HCT116 (cell line): ENCODE measurements around the gene CTBP1. TPM values are rescaled to one million over a fixed set of nuclear protein-coding genes. Genes with fewer than 3 reads are reported as not detected.

Experiments
- ATAC-seq: fragments of 200-7000 bp; cut with Tn5 transposase; 2 replicates; pipeline ENCODE4 v1.9.1; 2020; ENCODE audit warnings: mild to moderate bottlenecking, moderate library complexity
- BruUV-seq: library from RNA; stranded (reverse); fragments of 400-500 nt; replicated peaks from 2 replicates; lab custom pipeline; 2021; lab: Mats Ljungman, UMichigan
- CTCF ChIA-PET: fragments of 300-600 bp; sonication (Branson Sonifier 250); formaldehyde crosslinking; loops from one replicate; lab custom pipeline; 2021; ENCODE audit warnings: antibody characterized with exemption; lab: Charles Lee
- POLR2A ChIA-PET: fragments of 300-600, 350-600 bp; sonication (Branson Sonifier 250); formaldehyde crosslinking; loops from one replicate; lab custom pipeline; 2021; ENCODE audit warnings: antibody characterized with exemption; lab: Charles Lee
- RAD21 ChIA-PET, 2 experiments: fragments of 300-600 bp; sonication (Branson Sonifier 250); formaldehyde crosslinking; loops; one replicate each; lab custom pipeline; 2023; ENCODE audit warnings: low total read pairs in 2 of 2; ENCODE audit not compliant: uncharacterized antibody in 2 of 2, unreplicated experiment in 2 of 2, low non-redundant PET in 1 of 2; lab: Charles Lee
- DNase-seq: peaks from one replicate; pipeline ENCODE4 v3.0.0-alpha.2; 2010; ENCODE audit warnings: low read depth, low spot score
- H2AFZ ChIP-seq: fragments of 200-600 bp; shearing (Covaris generic), sonication (generic); 2 replicates; pipeline ENCODE4 v1.6.1; 2017; ENCODE audit warnings: low read depth, mixed run types, mixed read lengths, antibody characterized with exemption, low read length; ENCODE audit not compliant: poor library complexity, severe bottlenecking
- H3K27ac ChIP-seq: 2 replicates; pipeline ENCODE4 v1.5.1; 2012; ENCODE audit warnings: low read depth, low read length
- H3K27me3 ChIP-seq: fragments of 200-600 bp; sonication (generic); 2 replicates; pipeline ENCODE4 v1.6.1; 2016; ENCODE audit warnings: mixed run types, low read length, mixed read lengths; ENCODE audit not compliant: insufficient read depth
- H3K36me3 ChIP-seq, 2 experiments: fragments of 200-500 bp in 1 of 2; fragments of 200-600 bp in 1 of 2; sonication (Bioruptor generic) in 1 of 2; sonication (generic) in 1 of 2; 2 replicates each; pipeline versions ENCODE4 v1.5.1 to v1.6.1; 2014 to 2016; ENCODE audit warnings: low read length in 2 of 2, inconsistent platforms in 1 of 2, mixed read lengths in 1 of 2, mixed run types in 1 of 2; ENCODE audit not compliant: insufficient read depth in 2 of 2, control insufficient read depth in 1 of 2
- H3K4me1 ChIP-seq, 2 experiments: fragments of 200-600 bp in 1 of 2; sonication (generic) in 1 of 2; 2 replicates each; pipeline versions ENCODE4 v1.5.1 to v1.6.1; 2012 to 2017; ENCODE audit warnings: low read length in 2 of 2, inconsistent platforms in 1 of 2, mild to moderate bottlenecking in 1 of 2, mixed read lengths in 1 of 2, mixed run types in 1 of 2, moderate library complexity in 1 of 2; ENCODE audit not compliant: insufficient read depth in 2 of 2, control insufficient read depth in 1 of 2
- H3K4me2 ChIP-seq: fragments of 200-600 bp; sonication (generic); 2 replicates; pipeline ENCODE4 v1.6.1; 2017; ENCODE audit warnings: mixed run types, low read length, mixed read lengths
- H3K4me3 ChIP-seq, 2 experiments: fragments of 200-600 bp in 1 of 2; sonication (generic) in 1 of 2; replicated peaks in 1 of 2; 2 replicates each; pipeline ENCODE4 v1.5.1; 2011 to 2016; ENCODE audit warnings: low read length in 2 of 2, control low read depth in 1 of 2, low read depth in 1 of 2, mild to moderate bottlenecking in 1 of 2, mixed read lengths in 1 of 2, mixed run types in 1 of 2
- H3K79me2 ChIP-seq: fragments of 200-600 bp; sonication (generic); 2 replicates; pipeline ENCODE4 v1.6.1; 2017; ENCODE audit warnings: mild to moderate bottlenecking, mixed run types, low read length, moderate library complexity, mixed read lengths; ENCODE audit not compliant: insufficient read depth
- H3K9ac ChIP-seq: fragments of 200-600 bp; sonication (generic); 2 replicates; pipeline ENCODE4 v1.6.1; 2016; ENCODE audit warnings: low read length, mixed read lengths
- H3K9me2 ChIP-seq: fragments of 200-600 bp; sonication (generic), shearing (Covaris generic); 2 replicates; pipeline ENCODE4 v1.6.1; 2017; ENCODE audit warnings: mixed run types, mild to moderate bottlenecking, moderate library complexity; ENCODE audit not compliant: insufficient read depth
- H3K9me3 ChIP-seq, 2 experiments: fragments of 200-500 bp in 1 of 2; fragments of 200-600 bp in 1 of 2; sonication (Bioruptor generic) in 1 of 2; sonication (generic) in 1 of 2; 2 replicates each; pipeline ENCODE4 v1.6.1; 2014 to 2017; ENCODE audit warnings: low read length in 2 of 2, mixed read lengths in 2 of 2, inconsistent platforms in 1 of 2, low read depth in 1 of 2, mild to moderate bottlenecking in 1 of 2, mixed run types in 1 of 2, moderate library complexity in 1 of 2; ENCODE audit not compliant: control insufficient read depth in 1 of 2, insufficient read depth in 1 of 2
- H4K20me1 ChIP-seq: fragments of 200-600 bp; sonication (generic), shearing (Covaris generic); 2 replicates; pipeline ENCODE4 v1.6.1; 2017; ENCODE audit warnings: mixed run types, mild to moderate bottlenecking, moderate library complexity; ENCODE audit not compliant: insufficient read depth
- EGR1 ChIP-seq: IDR thresholded peaks from 2 replicates; pipeline ENCODE4 v1.6.1; 2012; ENCODE audit warnings: low read depth
- EZH2 ChIP-seq: fragments of 200-600 bp; sonication (generic); IDR thresholded peaks from 2 replicates; pipeline ENCODE4 v1.6.1; 2017; ENCODE audit warnings: antibody characterized with exemption, mixed run types
- JUND ChIP-seq: IDR thresholded peaks from 2 replicates; pipeline ENCODE4 v1.6.1; 2012
- TCF7L2 ChIP-seq: IDR thresholded peaks from 2 replicates; pipeline ENCODE4 v1.7.0; 2011; ENCODE audit warnings: borderline replicate concordance, inconsistent platforms; ENCODE audit not compliant: insufficient read depth, insufficient read length; ENCODE audit errors: extremely low read depth
- intact Hi-C: fragments of 100-400 bp; cut with micrococcal nuclease; formaldehyde crosslinking; loops from 2 replicates; pipeline ENCODE4 v1.10.0; 2022
- total RNA-seq: library from RNA; stranded (reverse); gene quantifications from one replicate; pipeline ENCODE4 v1.2.1, GENCODE V29; 2021; ENCODE audit not compliant: unreplicated experiment
- TF ChIP-seq, protein P1 (sequence below): IDR thresholded peaks from 2 replicates; pipeline ENCODE4 v1.6.1; 2012

CTBP1 gene
- total RNA-seq, 1 experiment from 2014 or later = 175 TPM

GRCh38 chr4:1164040-1164439 is 84.9 kb downstream of the CTBP1 start:
- Histone ChIP-seq H3K4me1 (peaks cover 3 to 16% of the 10 kb centered on the region in 2 experiments; a peak in 3 of 4 replicates), H3K9me3 (0 out of 4 replicates have a peak, but pooled peaks cover 0 to 2% of the 10 kb centered on the region in 2 experiments), H2AFZ (no peak overlapping the region), H3K4me2 (no peak overlapping the region), H3K27me3 (no peaks in the 10 kb centered on the region; the same call in 1 of the 2 replicates), H4K20me1 (no peaks in the 10 kb centered on the region), H3K79me2 (no peaks in the 10 kb centered on the region), H3K36me3 (no peaks in the 10 kb centered on the region), H3K9ac (no peak overlapping the region), H3K27ac (no peak overlapping the region), H3K4me3 (no peak overlapping the region), H3K9me2 (no peaks in the 10 kb centered on the region)
- intact Hi-C loops = no loop called here
- no TSS peak for BruUV-seq
- ATAC-seq = no peak
- DNase-seq = no peak
- CTCF ChIA-PET = interaction anchor here (1.1 kb wide), 1 partner anchor 183 kb away, joined by 3 read pairs; the partner anchor contains the start of gene UVSSA
- TF ChIP-seq TCF7L2 = no peak
- no peak for TF ChIP-seq EGR1
- no peak for TF ChIP-seq EZH2
- TF ChIP-seq, protein P1, sequence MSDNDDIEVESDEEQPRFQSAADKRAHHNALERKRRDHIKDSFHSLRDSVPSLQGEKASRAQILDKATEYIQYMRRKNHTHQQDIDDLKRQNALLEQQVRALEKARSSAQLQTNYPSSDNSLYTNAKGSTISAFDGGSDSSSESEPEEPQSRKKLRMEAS = no peak
- no peak for TF ChIP-seq JUND
- RAD21 ChIA-PET = interaction anchor here in 1 of 2 experiments (0.6 kb wide), 1 partner anchor 604 kb away, joined by 7 read pairs; no protein-coding TSS in a partner anchor
- POLR2A ChIA-PET = no interaction called here

Other genes with a start within 250 kb of the CTBP1 start
- 91.1 TPM for gene FGFRL1, start 237.5 kb downstream of the CTBP1 start, total RNA-seq
- not detected for gene RNF212, start 135.6 kb downstream of the CTBP1 start, total RNA-seq
- 1.5 TPM for gene SPON2, start 76.5 kb downstream of the CTBP1 start, total RNA-seq
- gene MAEA, start 40.8 kb upstream of the CTBP1 start, total RNA-seq = 88.3 TPM
- 30.5 TPM for gene UVSSA, start 98.1 kb upstream of the CTBP1 start, total RNA-seq
- gene NKX1-1, start 157.3 kb upstream of the CTBP1 start, total RNA-seq = not detected